Measurements from ENCODE around the gene ETFA.
A peak's percentile ranks its signal among the peaks of the same experiment; 100 is the strongest.

The ETFA gene

DNA sequence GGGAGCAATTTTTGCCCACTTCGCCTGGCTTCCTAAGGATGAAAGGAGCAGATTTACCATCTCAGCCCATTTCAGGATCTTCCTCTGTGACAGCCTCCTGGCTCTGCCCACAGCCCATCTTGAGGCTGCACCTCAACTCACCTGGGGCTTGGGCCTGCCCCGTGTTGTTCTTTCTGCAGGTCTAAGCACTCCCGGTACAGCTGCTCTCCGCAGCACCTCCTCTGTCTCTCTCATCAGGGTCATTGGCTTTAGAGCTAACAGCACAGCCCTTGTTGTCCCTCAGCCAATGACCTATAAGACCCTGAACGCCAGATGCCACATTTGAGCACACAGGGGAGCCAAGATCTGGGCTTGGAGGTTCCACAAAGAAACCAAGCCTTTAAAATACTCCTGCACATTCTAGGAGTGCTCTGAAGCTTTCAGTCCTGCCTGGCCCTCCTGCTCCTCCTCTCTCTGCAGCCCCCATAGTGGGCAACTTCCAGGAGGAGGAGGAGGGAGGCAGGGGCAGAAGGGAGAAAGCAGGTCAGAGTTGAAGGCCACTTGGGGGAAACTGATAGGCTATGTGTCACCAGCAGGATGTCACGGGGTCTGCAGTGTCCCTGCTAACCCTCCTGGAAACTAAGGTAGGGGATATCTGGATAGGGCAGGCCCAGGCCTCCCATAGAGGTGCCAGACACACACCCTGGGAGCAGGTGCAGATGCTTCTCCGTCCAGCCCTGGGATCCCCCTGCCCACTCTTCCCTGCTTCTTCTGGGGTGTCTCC, 115.6 kb downstream of the ETFA start:
- no peak for DNase-seq (ENCODE audit: low spot score)

DNA sequence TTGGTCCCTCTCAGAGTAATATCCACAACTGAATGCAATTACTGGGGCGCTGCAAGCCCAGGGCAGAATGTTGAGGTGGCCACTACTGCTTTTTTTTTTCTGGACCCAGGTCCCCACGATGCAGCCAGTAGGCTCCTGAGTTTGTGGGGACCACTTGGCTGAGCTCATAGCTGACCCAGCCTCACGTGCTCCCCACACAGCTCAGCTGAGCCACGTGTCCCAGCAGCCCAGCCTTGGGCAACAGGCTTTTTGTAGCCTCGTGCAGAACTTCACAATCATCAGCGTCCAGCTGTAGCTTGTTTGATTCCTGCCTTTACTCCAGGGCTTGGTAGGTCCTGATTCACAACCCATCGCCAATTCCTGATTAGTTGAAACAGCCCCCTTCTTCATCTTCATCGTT, 117.3 kb downstream of the ETFA start:
- DNase-seq (ENCODE audit: low spot score), result no peak

DNA sequence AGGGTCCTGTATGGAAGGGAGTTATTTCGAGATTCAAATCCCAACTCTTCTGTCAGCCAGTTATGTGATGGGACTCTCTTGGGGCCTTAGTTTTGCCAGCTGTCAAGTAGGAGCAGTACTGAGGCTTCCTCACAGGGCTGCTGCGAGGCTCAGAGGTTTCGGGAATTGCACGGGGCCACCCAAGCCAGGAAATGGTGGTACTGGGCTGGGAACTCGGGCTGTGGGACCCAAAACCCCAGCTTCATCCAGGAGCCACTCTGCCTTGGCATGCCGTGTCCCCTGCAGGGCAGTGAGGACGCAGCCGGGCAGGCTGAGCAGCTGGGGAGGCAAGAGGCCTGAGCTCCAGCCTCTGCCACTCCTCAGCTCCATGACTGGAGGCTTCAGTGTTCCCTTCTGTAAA, 118.6 kb downstream of the ETFA start:
- DNase-seq (ENCODE audit: low spot score), result no peak

DNA sequence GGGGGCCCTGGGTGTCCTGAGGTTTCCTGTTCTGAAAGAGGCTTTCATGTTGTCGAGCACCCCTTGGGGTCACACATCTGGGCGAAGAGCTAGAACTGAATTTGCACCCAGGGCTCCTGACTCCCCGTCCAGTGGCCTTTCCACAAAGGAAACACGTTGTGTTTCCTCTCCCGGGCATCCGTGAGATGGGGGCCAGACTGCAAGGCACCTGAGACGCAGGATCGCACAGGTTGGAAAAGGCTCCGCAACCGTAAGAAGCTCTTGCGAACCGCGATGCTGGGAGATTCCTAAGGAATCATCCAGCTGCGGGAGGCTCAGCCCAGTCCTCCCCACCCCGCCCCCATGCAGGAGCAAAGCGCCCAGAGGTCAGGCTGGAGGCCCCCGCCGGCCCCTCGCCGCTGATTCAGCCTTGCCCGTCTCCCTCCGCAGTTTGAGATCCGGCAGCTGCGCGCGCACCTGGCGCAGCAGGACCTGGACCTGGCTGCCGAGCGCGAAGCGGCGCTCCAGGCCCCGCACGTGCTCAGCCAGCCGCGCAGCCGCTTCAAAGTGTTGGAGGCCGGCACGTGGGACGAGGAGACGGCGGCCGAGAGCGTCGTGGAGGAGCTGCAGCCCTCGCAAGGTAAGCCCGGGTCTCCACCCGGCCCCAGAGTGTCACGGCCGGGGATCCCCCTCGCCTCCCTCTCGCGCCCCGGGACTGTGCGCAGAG, 119.6 kb downstream of the ETFA start:
- no peak for DNase-seq (ENCODE audit: low spot score)

DNA sequence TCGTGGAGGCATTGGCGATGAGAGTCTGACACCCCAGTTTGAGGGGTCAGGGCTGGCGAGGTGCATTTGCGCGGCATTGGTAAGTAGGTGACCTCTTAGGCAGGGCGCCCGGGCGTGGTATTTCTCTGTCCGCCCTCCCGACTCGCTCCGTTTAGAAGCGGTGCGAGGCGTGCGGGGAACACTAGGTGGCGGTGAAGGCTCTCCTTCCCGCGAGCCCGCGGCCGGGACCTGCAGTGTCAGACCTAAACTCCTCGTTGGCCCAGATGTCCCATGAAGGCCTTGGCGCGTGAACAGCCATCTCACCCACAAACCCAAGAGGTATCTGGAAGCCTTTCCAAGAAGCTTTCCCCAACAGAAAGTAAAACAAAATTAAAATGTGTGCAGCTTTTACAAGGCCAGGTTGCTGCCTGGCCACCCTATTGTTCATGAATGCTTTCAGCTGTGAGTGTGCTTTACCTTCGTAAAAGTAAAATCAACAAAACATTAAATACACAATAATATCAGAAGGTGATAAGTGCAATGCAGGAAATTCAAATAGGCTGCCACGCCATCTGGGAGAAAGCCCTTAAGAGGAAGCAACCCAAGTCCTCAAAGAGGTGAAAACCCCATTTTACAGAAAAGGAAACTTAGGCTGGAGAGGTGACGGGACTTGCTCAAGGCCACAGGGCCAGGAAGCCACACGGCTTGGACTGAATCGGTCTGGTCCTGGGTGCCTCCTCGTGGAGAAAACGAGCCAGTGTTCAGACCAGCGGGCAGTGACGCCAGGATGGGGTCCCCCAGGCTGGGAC, 120.3 kb downstream of the ETFA start:
- DNase-seq (ENCODE audit: low spot score), result peak; percentile 87

DNA sequence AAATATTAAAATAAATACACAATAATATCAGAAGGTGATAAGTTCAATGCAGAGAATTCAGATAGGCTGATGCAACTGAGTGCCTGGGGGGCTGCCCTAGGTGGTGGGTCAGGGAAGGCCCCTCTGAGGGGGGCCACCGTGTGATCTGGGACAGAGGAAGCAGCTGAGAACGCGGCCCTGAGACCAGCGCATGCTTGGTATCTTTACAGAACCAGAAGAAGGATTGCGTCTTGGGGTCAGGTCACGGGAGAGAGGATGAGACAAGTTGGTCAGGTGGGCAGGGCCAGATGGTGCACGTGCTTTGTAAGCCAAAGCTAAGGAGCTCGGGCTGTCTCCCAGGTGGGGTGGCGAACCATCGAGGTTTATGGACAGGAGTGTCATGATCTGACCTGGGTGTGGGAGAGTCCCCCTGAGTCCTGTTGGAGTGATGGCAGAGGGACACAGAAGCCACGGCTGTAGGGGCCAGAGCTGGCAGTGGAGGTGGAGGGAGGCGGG, 121.2 kb downstream of the ETFA start:
- DNase-seq (ENCODE audit: low spot score), result no peak

DNA sequence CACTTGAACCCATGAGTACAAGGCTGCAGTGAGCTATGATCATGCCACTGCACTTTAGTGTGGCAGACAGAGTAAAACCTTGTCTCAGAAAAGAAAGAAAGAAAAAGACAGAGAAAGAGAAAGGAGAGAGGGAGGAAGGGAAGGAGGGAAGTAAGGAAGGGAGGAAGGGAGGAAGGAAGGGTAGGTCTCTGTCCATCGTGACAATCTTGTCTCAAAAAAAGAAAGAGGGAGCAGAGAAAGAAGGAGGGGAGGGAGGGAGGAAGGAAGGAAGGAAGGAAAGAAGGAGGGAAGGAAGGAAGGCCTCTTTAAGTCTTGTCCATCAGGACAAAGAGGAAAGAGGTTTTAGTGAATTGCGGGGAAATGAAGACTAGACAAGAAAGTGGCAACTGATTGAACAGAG, 122.2 kb downstream of the ETFA start:
- no peak for DNase-seq (ENCODE audit: low spot score)

DNA sequence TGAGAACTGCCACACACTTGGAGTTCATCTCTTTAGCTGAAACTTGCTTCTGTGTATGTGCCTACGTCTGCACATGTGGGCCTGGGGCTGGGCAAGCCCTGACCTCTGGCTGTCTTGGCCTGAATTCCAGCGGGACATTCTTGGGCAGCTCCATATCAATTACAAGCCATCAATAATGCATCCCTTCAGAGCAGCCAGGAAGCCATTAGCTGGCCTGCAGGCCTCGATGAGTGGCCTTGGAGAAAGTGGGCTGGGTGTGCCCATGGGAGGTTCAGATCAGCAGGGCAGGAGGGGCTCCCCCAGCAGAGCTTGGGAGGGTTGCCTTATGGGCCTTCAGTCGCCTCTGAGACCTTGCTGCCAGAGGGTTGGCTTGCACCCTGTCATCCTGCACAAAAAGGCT, 124.1 kb downstream of the ETFA start:
- no peak for DNase-seq (ENCODE audit: low spot score)

DNA sequence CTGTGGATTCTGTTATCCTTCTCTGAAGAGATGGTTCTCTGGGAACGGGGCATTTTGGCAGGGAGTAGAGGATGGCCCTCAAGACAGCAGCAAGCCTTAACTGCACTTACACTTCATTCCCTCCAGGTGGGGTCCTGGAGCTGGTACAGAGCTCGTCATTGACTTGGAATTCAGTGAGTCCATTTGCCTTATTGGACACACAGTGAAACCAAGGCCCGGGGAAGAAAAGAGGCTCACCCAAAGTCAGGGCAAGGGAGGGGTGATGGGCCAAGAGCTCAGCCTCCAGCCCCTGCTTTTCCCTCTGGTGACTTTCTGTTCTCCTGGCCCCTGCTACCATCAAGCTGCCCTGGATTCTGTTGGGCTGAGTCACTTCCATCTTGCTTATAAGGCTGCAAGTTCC, 125.6 kb downstream of the ETFA start:
- peak; percentile 76 for DNase-seq (ENCODE audit: low spot score)

DNA sequence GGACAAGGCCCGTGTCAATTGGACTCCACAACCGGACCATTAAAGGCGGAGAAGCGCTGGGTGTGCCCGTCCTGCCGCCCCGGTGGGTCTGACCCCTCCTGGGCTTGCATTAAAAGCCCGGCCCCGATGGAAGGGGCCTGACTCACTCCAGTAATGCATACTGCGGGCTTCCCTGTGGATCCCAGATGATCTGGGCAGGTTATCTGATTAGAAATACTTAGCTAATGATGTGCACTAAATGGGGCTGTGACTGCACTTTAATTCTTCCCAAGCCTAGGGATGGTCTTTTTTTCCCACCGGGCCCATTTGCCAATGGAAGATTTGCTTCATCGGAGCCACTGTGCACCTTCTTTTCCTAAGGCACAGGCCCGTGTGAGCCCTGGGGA, 126.6 kb downstream of the ETFA start:
- no peak for DNase-seq (ENCODE audit: low spot score)

DNA sequence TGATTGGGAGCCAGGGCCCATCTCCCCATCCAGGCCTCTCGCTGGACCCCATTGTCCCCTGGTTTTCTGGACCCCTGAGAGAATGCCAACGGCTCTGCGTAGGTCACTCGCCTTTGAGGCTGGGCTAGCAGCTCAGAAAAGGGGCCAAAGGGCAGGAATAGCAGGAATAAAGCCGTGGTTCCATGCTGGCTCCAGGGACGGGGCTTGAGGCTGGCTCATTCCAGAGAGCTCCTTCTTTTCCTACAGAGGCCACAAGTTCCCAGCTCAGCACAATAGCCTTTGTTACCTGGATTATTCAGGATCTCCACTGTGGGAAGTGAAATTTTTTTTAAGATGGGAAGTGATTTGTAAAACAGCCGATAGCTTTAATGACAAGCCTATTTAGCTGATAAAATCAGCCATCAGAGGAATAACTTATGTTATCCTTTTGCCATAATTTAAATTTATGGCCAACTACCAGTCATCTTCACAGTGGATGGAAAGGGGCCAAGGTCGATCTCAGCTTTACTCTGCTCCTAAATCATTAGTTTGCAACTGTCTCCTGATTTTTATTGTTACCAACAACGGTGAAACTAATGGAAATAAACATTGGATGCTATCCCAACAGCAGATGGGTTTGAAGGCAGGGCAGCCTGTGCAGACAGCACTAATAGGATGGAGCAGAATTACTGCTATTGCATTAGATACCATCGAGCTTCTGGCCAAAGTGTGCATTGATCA, 127.2 kb downstream of the ETFA start:
- DNase-seq (ENCODE audit: low spot score), result no peak

DNA sequence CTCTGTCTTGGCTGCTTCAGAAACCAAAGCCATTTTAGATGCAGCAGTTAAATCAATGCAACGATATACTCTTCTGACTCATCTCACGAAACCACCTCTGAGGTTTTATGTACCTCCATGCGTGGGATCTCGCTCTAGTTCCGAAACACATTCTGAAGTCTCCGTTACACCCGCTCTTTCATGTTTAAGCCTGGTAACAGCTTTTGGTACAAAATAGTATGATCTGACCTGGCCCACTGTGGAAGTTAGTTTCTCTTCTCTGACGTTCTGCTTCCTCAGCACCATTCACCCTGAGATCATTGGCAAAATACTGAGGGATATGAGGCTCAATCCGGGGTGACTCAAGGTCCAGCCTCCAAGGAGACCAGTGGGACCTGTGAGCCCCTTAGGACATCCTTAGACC, 129.6 kb downstream of the ETFA start:
- no peak for DNase-seq (ENCODE audit: low spot score)

DNA sequence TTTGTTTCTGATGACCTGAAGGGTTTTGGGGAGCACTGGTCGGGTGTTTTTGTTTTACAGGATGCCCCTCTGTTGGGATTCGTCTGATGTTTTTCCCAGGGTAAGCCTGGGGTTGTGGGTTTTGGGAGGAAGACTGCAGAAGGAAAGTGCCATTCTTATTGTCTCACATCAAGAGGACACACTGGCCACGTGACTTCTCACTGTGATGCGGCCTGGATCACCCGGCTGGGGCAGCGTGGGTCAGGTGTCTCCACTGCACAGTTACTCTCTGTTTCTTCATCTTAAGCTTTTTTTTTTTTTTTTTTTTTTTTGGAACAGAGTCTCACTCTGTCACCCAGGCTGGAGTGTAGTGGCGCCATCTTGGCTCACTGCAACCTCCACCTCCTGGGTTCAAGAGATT, 130.9 kb downstream of the ETFA start:
- no peak for DNase-seq (ENCODE audit: low spot score)

DNA sequence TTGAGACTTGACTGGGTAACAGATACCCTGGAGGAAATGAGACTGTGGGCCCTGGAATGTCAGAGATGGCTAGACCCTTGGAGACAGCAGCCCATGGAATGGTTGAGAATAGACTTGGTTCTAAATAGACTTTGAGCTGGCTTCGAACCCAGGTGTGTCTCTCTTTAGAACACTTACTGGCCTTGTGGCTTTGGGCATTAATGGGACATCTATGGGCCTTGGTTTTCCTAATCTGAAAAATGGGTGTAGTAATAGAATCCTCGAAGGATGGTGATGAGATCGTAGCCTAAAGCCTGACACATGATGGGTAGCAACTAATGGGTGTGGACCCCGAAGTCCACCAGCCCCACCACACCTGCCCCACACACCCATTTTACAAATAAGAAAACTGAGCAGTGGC, 132.2 kb downstream of the ETFA start:
- no peak for DNase-seq (ENCODE audit: low spot score)

DNA sequence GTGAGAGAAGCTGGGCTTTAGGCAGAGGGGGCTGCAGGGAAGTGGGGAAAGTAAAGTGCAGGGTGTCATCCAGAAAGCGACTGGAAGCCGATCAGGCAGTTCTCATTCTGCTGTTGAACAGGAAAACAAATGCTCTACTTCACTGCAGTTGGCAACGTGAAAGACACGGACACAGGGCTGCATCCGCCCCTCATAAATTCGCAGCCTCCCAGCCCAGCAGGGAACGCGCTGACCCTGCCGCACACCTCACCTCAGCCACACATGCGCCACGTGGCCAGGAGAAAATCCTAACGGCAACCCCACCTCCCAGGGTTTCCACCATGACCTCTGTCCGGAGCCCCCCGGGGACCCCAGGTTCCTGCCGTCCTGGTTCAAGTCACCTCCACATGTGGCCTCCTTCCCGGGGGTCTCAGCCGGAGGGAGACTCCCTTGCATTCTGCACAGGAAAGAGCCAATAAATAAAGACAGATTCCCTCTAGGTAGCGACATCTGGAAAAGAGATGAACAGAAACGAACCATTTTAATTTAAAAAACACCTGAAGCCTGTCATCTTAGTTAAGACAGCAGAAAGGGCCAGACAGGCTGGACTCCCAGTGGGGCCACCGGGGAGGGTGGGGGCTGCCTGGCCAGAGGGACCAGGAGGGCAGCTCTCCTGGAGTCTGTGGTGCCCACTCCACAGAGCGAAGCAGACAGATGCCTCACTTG, 132.8 kb downstream of the ETFA start:
- no peak for DNase-seq (ENCODE audit: low spot score)

DNA sequence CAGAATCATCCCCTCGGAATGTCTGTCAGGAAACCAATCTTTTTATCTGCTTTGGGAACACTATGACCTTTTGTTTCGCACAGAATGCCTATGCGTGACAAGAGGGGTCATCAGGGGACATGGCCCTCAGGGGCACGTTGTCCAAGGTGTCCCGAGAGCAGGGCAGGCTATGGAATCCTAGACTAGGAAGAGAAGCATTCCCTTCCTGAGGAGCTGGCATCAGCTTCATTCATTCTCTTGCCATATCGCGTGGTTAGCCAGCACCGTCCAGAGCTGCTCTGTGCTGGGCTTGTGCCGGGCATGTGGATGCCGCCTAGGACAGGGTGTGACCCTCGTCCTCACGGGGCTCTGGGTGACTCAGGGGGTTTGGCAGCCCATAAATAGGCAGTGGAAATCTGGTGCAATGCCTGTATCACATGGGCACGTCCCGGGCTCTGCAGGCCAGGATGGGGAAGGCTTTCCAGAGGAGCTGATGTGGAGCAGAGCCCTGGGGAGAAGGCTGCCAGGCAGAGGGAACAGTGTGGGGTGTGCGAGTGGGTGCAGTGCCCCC, 133.7 kb downstream of the ETFA start:
- DNase-seq (ENCODE audit: low spot score), result no peak

DNA sequence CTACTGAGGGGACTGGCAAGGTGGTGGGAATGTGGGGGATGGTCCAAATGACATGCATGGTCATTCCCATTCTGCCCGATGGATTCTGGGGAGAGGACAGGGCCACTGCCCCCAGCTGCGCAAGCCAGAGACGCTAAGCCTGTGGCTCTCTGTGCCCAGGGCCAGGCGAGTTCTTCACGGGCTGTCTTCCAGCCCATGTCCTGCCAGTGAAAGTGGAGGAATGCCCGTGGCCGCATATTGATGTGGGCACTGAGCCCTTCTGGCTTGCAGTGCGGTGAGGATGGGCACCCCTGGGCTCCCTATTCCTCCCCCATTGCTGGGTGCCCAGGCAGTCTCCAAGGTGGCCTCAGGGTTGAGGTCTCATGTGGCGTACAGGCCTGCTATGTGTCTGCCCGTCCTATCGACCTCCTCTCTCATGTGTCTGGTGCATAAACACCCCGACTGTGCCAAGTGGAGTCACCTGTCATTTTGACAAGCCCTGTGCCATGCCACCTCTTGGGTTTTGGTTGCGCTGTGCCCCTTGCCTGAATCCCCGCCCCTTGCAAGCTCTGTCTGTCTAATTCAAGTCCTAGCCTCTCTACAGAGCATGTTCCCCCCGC, 134.7 kb downstream of the ETFA start:
- DNase-seq (ENCODE audit: low spot score), result no peak

DNA sequence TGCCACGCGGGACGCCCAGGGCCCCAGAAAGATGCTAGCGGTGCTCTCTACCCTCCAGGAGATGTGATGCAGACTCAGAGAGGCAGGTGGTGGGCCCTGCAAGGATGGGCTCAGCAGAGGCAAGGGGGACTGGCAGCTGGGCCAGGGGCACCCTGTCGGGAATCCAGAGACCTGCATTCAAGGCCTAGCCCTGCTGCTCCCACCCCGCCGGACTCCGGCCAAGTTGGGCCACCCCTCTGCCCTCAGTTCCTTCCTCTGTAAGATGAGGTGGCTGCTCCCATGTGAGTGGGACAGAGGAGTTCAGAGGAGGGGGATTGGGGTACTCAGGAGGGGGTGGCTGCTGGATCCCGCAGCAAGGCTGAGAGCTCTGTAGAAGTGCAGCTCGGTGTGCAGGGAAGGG, 135.2 kb downstream of the ETFA start:
- DNase-seq (ENCODE audit: low spot score), result no peak

DNA sequence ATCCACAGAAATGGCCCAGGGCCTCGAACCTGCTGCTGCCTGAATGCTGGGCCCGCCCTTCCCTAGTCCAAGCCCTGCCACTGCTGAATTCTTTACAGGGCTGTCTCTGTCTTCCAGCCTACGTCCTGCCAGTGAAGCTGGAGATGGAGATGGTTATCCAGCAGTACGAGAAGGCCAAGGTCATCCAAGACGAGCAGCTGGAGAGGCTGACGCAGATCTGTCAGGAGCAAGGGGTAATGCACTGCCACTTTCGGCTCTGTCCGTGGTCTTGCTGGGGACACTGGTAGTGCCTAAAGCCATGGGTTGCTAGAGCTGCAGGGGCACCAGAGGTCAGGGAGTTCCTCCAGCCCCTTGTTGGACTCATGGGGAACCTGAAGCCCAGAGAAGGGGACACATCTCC, 135.8 kb downstream of the ETFA start:
- DNase-seq (ENCODE audit: low spot score), result no peak

DNA sequence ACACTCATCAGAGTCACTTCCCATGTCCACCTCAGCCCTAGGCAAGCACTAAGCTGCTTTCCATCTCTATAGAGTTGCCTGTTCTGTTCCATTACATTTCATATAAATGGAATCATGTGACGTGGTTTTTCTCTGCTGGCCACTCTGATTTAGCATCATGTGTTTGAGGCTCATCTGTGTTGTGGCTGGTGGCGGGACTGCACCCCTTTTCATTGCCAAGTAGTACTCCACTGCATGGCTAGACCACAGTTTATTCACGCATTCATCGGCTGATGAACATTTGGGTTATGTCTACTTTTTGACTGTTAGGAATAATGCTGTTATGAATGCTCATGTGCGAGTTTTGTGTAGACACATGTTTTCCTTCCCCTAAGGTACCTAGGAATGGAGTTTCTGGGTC, 136.6 kb downstream of the ETFA start:
- DNase-seq (ENCODE audit: low spot score), result no peak

DNA sequence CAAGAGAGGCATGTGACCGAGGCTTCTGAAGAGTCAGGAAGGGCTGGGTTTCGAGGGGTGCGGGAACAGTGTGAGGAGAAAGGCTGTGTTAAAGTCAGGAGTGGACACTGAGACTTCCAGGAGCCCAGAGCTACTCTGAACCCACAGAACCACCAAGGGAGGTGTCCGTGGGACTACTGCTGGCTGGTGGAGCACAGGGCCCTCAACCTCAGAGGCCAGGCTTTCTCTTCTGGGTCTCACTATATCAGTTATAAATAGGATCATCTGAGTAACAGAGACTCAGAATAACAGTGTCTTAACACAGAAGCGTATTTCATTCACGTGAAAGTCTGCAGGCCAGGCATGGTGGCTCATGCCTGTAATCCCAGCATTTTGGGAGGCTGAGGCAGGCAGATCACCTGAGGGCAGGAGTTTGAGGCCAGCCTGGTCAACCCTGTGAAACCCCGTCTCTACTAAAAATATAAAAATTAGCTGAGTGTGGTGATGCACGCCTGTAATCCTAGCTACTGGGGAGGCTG, 137.9 kb downstream of the ETFA start:
- no peak for DNase-seq (ENCODE audit: low spot score)

Data from NAMALWA (cell line).